GM23248 (cell line): ENCODE measurements around the gene AOPEP. TPM values are rescaled to one million over a fixed set of nuclear protein-coding genes. Genes with fewer than 3 reads are reported as not detected.

Source experiments
- DNase-seq: peaks from one replicate; pipeline ENCODE4 v3.0.0-alpha.2; 2015
- H2AFZ ChIP-seq: fragments of 200-600 bp; sonication (generic); 2 replicates; pipeline ENCODE4 v1.6.1; 2016; ENCODE audit warnings: antibody characterized with exemption
- H3F3A ChIP-seq: fragments of 200-600 bp; sonication (generic); 2 replicates; pipeline ENCODE4 v1.6.1; 2016; ENCODE audit warnings: mild to moderate bottlenecking, antibody characterized with exemption, mixed run types; ENCODE audit not compliant: insufficient read depth
- H3K27ac ChIP-seq: fragments of 200-600 bp; sonication (generic); 2 replicates; pipeline ENCODE4 v1.5.1; 2016; ENCODE audit warnings: mild to moderate bottlenecking
- H3K27me3 ChIP-seq: fragments of 200-600 bp; sonication (generic); replicated peaks from 2 replicates; pipeline ENCODE4 v1.6.1; 2016; ENCODE audit warnings: mild to moderate bottlenecking; ENCODE audit not compliant: insufficient read depth
- H3K36me3 ChIP-seq: fragments of 200-600 bp; sonication (generic); 2 replicates; pipeline ENCODE4 v1.6.1; 2016; ENCODE audit warnings: low read depth, mild to moderate bottlenecking
- H3K4me1 ChIP-seq: fragments of 200-600 bp; sonication (generic); 2 replicates; pipeline ENCODE4 v1.6.1; 2016; ENCODE audit warnings: mild to moderate bottlenecking; ENCODE audit not compliant: insufficient read depth
- H3K4me2 ChIP-seq: fragments of 200-600 bp; sonication (generic); one replicate; pipeline ENCODE4 v1.6.1; 2016; ENCODE audit warnings: mild to moderate bottlenecking; ENCODE audit not compliant: unreplicated experiment
- H3K4me3 ChIP-seq: fragments of 200-600 bp; sonication (generic); 2 replicates; pipeline ENCODE4 v1.5.1; 2016; ENCODE audit warnings: mild to moderate bottlenecking
- H3K79me2 ChIP-seq: fragments of 200-600 bp; sonication (generic); 2 replicates; pipeline ENCODE4 v1.6.1; 2016; ENCODE audit warnings: mild to moderate bottlenecking; ENCODE audit not compliant: insufficient read depth
- H3K9ac ChIP-seq: fragments of 200-600 bp; sonication (generic); 2 replicates; pipeline ENCODE4 v1.6.1; 2016; ENCODE audit warnings: mild to moderate bottlenecking
- H3K9me2 ChIP-seq: fragments of 200-600 bp; sonication (generic); 2 replicates; pipeline ENCODE4 v1.6.1; 2016; ENCODE audit warnings: mixed run types, mild to moderate bottlenecking, moderate library complexity; ENCODE audit not compliant: insufficient read depth
- H3K9me3 ChIP-seq: fragments of 200-600 bp; sonication (generic); one replicate; pipeline ENCODE4 v1.6.1; 2017; ENCODE audit warnings: low read depth
- H4K20me1 ChIP-seq: fragments of 200-600 bp; sonication (generic); 2 replicates; pipeline ENCODE4 v1.6.0; 2016; ENCODE audit not compliant: insufficient read depth
- EZH2 ChIP-seq: fragments of 200-600 bp; sonication (generic); IDR thresholded peaks from 2 replicates; pipeline ENCODE4 v1.6.1; 2018; ENCODE audit warnings: antibody characterized with exemption, mild to moderate bottlenecking; ENCODE audit not compliant: insufficient read depth, poor library complexity, severe bottlenecking
- EZH2phosphoT487 ChIP-seq: fragments of 200-600 bp; sonication (generic); IDR thresholded peaks from 2 replicates; pipeline ENCODE4 v1.6.1; 2018; ENCODE audit warnings: antibody characterized with exemption, moderate library complexity, mild to moderate bottlenecking, low read depth; ENCODE audit not compliant: insufficient read depth
- WGBS, 2 experiments: methylation state at CpG; one replicate each; pipeline ENCODE4 v1.1.6; 2015 to 2017; ENCODE audit warnings: low lambda C conversion rate in 2 of 2, low coverage in 1 of 2; ENCODE audit errors: missing lambda C conversion rate in 2 of 2; 5-methylcytosine and 5-hydroxymethylcytosine counted together
- in situ Hi-C: fragments of 300-500 bp; cut with MboI; formaldehyde crosslinking; loops from 2 replicates; pipeline ENCODE4 v1.15.0; 2020
- polyA plus RNA-seq: library from polyadenylated mRNA; unstranded; fragments of >200 nt; fragmentation: Nextera tagmentation; extraction: Ambion mirVana; gene quantifications from 2 replicates; pipeline ENCODE4 v1.2.1, GENCODE V29; 2016
- total RNA-seq: library from RNA; depleted of rRNA; stranded (reverse); fragments of >200 nt; shearing (Covaris generic); gene quantifications from 2 replicates; pipeline ENCODE4 v1.2.3, GENCODE V29; 2014

Gene AOPEP
- total and polyA plus RNA-seq, 2 experiments from 2014 or later: 90.0 to 120 TPM

DNA sequence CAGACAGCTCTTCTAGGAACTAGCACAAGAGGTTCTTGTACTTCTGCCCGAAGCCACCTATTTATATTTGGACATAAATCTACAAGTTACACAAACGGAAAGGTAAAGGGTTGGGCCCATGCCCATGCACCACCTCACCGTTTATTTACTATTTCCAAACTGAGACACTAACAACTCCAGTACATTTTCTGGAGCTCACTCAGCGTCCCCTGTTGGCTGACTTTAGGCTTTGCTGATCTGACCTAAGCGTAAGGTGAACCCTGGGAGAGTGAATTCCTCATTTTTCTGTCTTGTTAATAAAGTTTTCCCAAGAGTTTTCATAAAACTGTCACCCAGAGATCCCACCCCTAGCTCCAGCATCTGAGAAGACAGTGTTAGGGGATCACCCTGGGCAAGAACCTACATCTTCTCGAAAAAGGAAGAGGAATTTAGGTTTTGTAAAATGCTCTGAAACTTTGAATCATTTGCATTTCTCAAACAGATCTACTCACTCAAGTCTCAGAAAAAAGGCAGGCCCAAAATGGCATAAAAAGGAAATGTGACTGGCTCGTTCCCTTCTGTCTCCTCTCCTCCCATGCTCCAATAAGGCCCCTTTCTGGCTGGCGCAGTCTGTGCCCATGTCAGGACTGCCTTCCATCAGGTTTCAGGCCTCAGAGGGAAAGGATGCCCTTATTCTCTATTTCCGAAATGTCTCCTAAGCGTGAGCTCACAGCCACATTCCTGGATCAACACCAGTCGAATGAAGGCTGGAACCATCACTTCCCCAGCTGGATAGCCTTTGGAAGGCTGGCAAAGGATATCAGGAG is 389.7 kb downstream of the AOPEP start:
- Histone ChIP-seq H3K27ac (no peak overlapping the region), H3K9me2 (no peaks in the 10 kb centered on the region), H3F3A (0 out of 2 replicates have a peak, but pooled peaks cover 6% of the 10 kb centered on the region), H3K36me3 (no peaks in the 10 kb centered on the region), H3K4me1 (no peaks in the 10 kb centered on the region), H4K20me1 (no peaks in the 10 kb centered on the region), H3K4me3 (no peak overlapping the region), H3K27me3 (no peaks in the 10 kb centered on the region), H3K9ac (no peak overlapping the region), H3K9me3 (no peaks in the 10 kb centered on the region), H2AFZ (no peak overlapping the region), H3K4me2 (no peak overlapping the region), H3K79me2 (no peaks in the 10 kb centered on the region)
- 87 to 88% methylated on average over 11 of the region's 11 CpGs for WGBS, 2 experiments
- no peak for DNase-seq
- TF ChIP-seq EZH2phosphoT487 (no peak), EZH2 (no peak)
- in situ Hi-C loops: no loop called here

DNA sequence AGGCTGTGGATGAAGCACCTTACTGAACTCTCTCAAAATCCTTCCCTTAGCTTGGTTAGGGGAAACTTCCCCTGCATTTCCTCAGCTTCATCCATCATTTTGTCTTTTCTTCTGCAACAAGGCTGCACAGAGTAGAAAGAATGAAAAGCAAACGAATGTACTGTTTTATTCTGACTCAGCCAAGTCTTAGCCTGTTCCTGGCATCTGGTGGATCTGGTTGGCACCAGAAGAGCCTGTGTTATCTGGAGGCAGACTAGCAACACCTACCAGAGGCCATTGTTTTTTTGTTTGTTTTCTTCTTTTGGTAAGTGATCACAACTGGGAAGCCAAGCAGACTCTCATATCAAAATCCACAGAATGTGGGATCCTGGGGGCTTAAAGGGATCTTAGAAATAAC is 390.3 kb downstream of the AOPEP start:
- Histone ChIP-seq H3K9ac (no peak overlapping the region), H3K4me2 (no peak overlapping the region), H3K79me2 (no peaks in the 10 kb centered on the region), H3K36me3 (no peaks in the 10 kb centered on the region), H4K20me1 (no peaks in the 10 kb centered on the region), H3K9me2 (no peaks in the 10 kb centered on the region), H3K27me3 (no peaks in the 10 kb centered on the region), H3K9me3 (no peaks in the 10 kb centered on the region), H3K27ac (no peak overlapping the region), H3K4me1 (no peaks in the 10 kb centered on the region), H2AFZ (no peak overlapping the region), H3K4me3 (no peak overlapping the region), H3F3A (0 out of 2 replicates have a peak, but pooled peaks cover 6% of the 10 kb centered on the region)
- no peak for DNase-seq
- in situ Hi-C loops: no loop called here
- 5 to 9% methylated on average over 1 of the region's 1 CpG for WGBS, 2 experiments
- TF ChIP-seq EZH2phosphoT487 (no peak), EZH2 (no peak)

- in situ Hi-C loops: no loop called here
- Histone ChIP-seq H3K4me3 (no peak overlapping the region), H3K4me1 (no peaks in the 10 kb centered on the region), H4K20me1 (no peaks in the 10 kb centered on the region), H2AFZ (no peak overlapping the region), H3K27me3 (no peaks in the 10 kb centered on the region), H3K9me3 (no peaks in the 10 kb centered on the region), H3K9me2 (no peaks in the 10 kb centered on the region), H3F3A (0 out of 2 replicates have a peak, but pooled peaks cover 6% of the 10 kb centered on the region), H3K36me3 (no peaks in the 10 kb centered on the region), H3K4me2 (no peak overlapping the region), H3K79me2 (no peaks in the 10 kb centered on the region), H3K9ac (no peak overlapping the region), H3K27ac (no peak overlapping the region)
- TF ChIP-seq EZH2: no peak
- no peak for TF ChIP-seq EZH2phosphoT487
- no peak for DNase-seq
- WGBS, 2 experiments: 52 to 54% methylated on average over 4 of the region's 4 CpGs
Observed at GRCh38 chr9:95118596-95118995, 392.1 kb downstream of the AOPEP start.

GRCh38 chr9:95120781-95121370 is 394.4 kb downstream of the AOPEP start:
- H3K79me2 ChIP-seq: no peaks in the 10 kb centered on the region
- H3K4me2 ChIP-seq: no peak overlapping the region
- H3K4me1 ChIP-seq: no peaks in the 10 kb centered on the region
- no peaks in the 10 kb centered on the region for H3K9me2 ChIP-seq
- in situ Hi-C loops: loop anchor here (10.0 kb wide), 1 partner anchor 436 kb away; no protein-coding TSS in a partner anchor
- TF ChIP-seq EZH2phosphoT487 (no peak), EZH2 (no peak)
- H3K36me3 ChIP-seq: no peaks in the 10 kb centered on the region
- DNase-seq: no peak
- no peaks in the 10 kb centered on the region for H3K9me3 ChIP-seq
- H4K20me1 ChIP-seq: no peaks in the 10 kb centered on the region
- H3K27ac ChIP-seq: no peak overlapping the region
- no peak overlapping the region for H3K9ac ChIP-seq
- H3K4me3 ChIP-seq: no peak overlapping the region
- 0 out of 2 replicates have a peak, but pooled peaks cover 6% of the 10 kb centered on the region for H3F3A ChIP-seq
- no peaks in the 10 kb centered on the region for H3K27me3 ChIP-seq
- H2AFZ ChIP-seq: no peak overlapping the region
